Neutrophil (primary cell): Measurements from ENCODE around the gene CPE.

Experiments
- H3K27ac ChIP-seq: fragments of 200-600 bp; sonication (generic); 2 replicates; pipeline ENCODE4 v1.5.1; 2016; ENCODE audit warnings: mild to moderate bottlenecking, moderate library complexity
- H3K27me3 ChIP-seq: fragments of 200-600 bp; sonication (generic); 2 replicates; pipeline ENCODE4 v1.6.0; 2016; ENCODE audit warnings: mild to moderate bottlenecking
- H3K36me3 ChIP-seq: fragments of 200-600 bp; sonication (generic); 2 replicates; pipeline ENCODE4 v1.5.1; 2017
- H3K4me1 ChIP-seq, 2 experiments: fragments of 200-600 bp in 1 of 2; sonication (generic) in 1 of 2; 1 replicate in 1 of 2; 2 replicates in 1 of 2; pipeline versions ENCODE4 v1.5.1 to v1.6.1; 2013 to 2016; ENCODE audit warnings: low read depth in 1 of 2, low read length in 1 of 2, mild to moderate bottlenecking in 1 of 2, moderate library complexity in 1 of 2; ENCODE audit not compliant: control insufficient read depth in 1 of 2, insufficient read depth in 1 of 2
- H3K4me3 ChIP-seq, 2 experiments: fragments of 200-600 bp in 1 of 2; sonication (generic) in 1 of 2; 1 replicate in 1 of 2; 2 replicates in 1 of 2; pipeline ENCODE4 v1.5.1; 2013 to 2016; ENCODE audit warnings: low read depth in 1 of 2, low read length in 1 of 2, mild to moderate bottlenecking in 1 of 2, moderate library complexity in 1 of 2
- H3K9me3 ChIP-seq: fragments of 200-600 bp; sonication (generic); 2 replicates; pipeline ENCODE4 v1.5.1; 2016
- TF ChIP-seq, protein P1 (sequence below): fragments of 200-600 bp; sonication (generic); IDR thresholded peaks from 2 replicates; pipeline ENCODE4 v1.5.1; 2016; ENCODE audit warnings: antibody characterized with exemption

CPE gene

GRCh38 chr4:165518024-165518616 is 139.3 kb downstream of the CPE start:
- TF ChIP-seq, protein P1, sequence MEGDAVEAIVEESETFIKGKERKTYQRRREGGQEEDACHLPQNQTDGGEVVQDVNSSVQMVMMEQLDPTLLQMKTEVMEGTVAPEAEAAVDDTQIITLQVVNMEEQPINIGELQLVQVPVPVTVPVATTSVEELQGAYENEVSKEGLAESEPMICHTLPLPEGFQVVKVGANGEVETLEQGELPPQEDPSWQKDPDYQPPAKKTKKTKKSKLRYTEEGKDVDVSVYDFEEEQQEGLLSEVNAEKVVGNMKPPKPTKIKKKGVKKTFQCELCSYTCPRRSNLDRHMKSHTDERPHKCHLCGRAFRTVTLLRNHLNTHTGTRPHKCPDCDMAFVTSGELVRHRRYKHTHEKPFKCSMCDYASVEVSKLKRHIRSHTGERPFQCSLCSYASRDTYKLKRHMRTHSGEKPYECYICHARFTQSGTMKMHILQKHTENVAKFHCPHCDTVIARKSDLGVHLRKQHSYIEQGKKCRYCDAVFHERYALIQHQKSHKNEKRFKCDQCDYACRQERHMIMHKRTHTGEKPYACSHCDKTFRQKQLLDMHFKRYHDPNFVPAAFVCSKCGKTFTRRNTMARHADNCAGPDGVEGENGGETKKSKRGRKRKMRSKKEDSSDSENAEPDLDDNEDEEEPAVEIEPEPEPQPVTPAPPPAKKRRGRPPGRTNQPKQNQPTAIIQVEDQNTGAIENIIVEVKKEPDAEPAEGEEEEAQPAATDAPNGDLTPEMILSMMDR: no peak
- H3K27me3 ChIP-seq: peaks cover 8% of the 10 kb centered on the region

DNA sequence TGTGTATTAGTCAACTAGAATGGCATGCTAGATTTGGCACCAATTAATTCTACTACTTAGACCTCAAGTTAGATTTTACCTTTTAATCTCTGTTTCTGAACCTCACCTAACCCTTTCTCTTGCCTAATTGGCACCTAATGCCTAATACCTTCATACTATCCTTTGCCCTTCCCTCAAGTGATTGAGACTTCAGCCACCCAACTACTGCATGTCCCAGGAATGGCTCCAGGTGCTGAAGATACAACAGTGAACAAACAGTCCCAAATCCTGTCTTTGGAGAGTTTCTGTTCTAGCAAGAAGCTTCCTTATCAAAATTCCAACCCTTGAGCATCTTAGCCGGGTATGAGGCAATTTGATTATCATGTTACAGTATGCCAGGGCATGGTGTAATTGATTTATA is 139.9 kb downstream of the CPE start:
- Histone ChIP-seq H3K27me3 (peaks cover 8% of the 10 kb centered on the region), H3K9me3 (no peaks in the 10 kb centered on the region), H3K4me1 (peaks cover 20 to 26% of the 10 kb centered on the region in 2 experiments), H3K4me3 (no peak overlapping the region), H3K36me3 (no peaks in the 10 kb centered on the region), H3K27ac (no peak overlapping the region)
- TF ChIP-seq, protein P1: no peak

More at GRCh38 chr4:165518024-165518616, 139.3 kb downstream of the CPE start:
- Histone ChIP-seq H3K4me3 (no peak overlapping the region), H3K27ac (no peak overlapping the region), H3K4me1 (peaks cover 14 to 25% of the 10 kb centered on the region in 2 experiments), H3K36me3 (no peaks in the 10 kb centered on the region), H3K9me3 (no peaks in the 10 kb centered on the region)

GRCh38 chr4:165519591-165519990 is 140.8 kb downstream of the CPE start:
- TF ChIP-seq, protein P1: no peak

DNA sequence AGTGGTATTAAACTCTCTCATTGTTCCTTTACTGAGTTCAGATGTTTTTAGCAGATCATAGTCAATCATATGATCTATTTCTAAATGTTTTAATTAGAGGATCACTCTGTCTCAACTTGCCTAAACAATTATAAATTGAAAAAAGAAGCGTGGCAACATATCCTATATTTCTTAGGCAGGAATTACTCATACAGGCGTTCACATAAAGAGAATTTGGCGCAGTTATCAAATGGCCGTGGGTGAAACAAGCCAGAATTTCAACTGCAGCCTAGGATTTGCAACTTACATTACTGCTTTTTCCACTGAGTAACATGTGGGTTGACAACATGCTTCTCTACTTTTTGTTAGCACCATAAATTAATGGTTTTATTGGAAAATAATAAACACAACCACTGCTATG is 141.3 kb downstream of the CPE start:
- no peaks in the 10 kb centered on the region for H3K9me3 ChIP-seq
- TF ChIP-seq, protein P1: no peak
- no peak overlapping the region for H3K4me3 ChIP-seq
- peaks cover 32 to 40% of the 10 kb centered on the region in 2 experiments for H3K4me1 ChIP-seq
- H3K36me3 ChIP-seq: no peaks in the 10 kb centered on the region
- no peak overlapping the region for H3K27ac ChIP-seq
- peaks cover 8% of the 10 kb centered on the region for H3K27me3 ChIP-seq

More at GRCh38 chr4:165519591-165519990, 140.8 kb downstream of the CPE start:
- Histone ChIP-seq H3K36me3 (no peaks in the 10 kb centered on the region), H3K27me3 (peaks cover 8% of the 10 kb centered on the region), H3K9me3 (no peaks in the 10 kb centered on the region), H3K4me1 (peaks cover 27 to 35% of the 10 kb centered on the region in 2 experiments), H3K4me3 (no peak overlapping the region), H3K27ac (no peak overlapping the region)

- peaks cover 8% of the 10 kb centered on the region for H3K27me3 ChIP-seq
- peaks cover 37 to 43% of the 10 kb centered on the region in 2 experiments for H3K4me1 ChIP-seq
- H3K9me3 ChIP-seq: no peaks in the 10 kb centered on the region
- peak overlapping the region in 1 of 2 experiments; percentile 24 for H3K4me3 ChIP-seq
- H3K36me3 ChIP-seq: no peaks in the 10 kb centered on the region
- TF ChIP-seq, protein P1: no peak
- H3K27ac ChIP-seq: peak overlapping the region; percentile 59
Measured at GRCh38 chr4:165522050-165522449, 143.2 kb downstream of the CPE start.
